HEK293T (cell line): ENCODE results near the gene TNFRSF18.

Source experiments
- CTCF ChIA-PET: fragments of 350-600 bp; formaldehyde crosslinking; extraction: SDS; loops from one replicate; lab custom pipeline; 2021; ENCODE audit warnings: antibody characterized with exemption, inconsistent platforms; lab: Yijun Ruan, JAX
- POLR2A ChIA-PET: fragments of 350-600 bp; formaldehyde crosslinking; extraction: SDS; loops from one replicate; lab custom pipeline; 2020; ENCODE audit warnings: antibody characterized with exemption, inconsistent platforms; lab: Yijun Ruan, JAX
- DNase-seq: peaks from one replicate; pipeline ENCODE4 v3.0.0; 2012; ENCODE audit warnings: mixed read lengths; ENCODE audit errors: extremely low spot score
- ARNT ChIP-seq: fragments of 450-650 bp; IDR thresholded peaks from 2 replicates; pipeline ENCODE4 v1.6.1; 2017; ENCODE audit warnings: mild to moderate bottlenecking
- BHLHE40 ChIP-seq: fragments of 450-650 bp; IDR thresholded peaks from 2 replicates; pipeline ENCODE4 v1.6.1; 2016; ENCODE audit warnings: mild to moderate bottlenecking, moderate library complexity, borderline replicate concordance
- CTBP1 ChIP-seq: fragments of 450-650 bp; IDR thresholded peaks from 2 replicates; pipeline ENCODE4 v1.6.1; 2016; ENCODE audit warnings: borderline replicate concordance
- ELF4 ChIP-seq: fragments of 450-650 bp; IDR thresholded peaks from 2 replicates; pipeline ENCODE4 v1.6.1; 2017; ENCODE audit warnings: antibody characterized with exemption
- FOXA1 ChIP-seq: fragments of 450-650 bp; IDR thresholded peaks from 2 replicates; pipeline ENCODE4 v1.6.1; 2016; ENCODE audit warnings: mild to moderate bottlenecking
- FOXK2 ChIP-seq: fragments of 450-650 bp; IDR thresholded peaks from 2 replicates; pipeline ENCODE4 v1.6.1; 2016; ENCODE audit warnings: mild to moderate bottlenecking
- FOXM1 ChIP-seq: fragments of 450-650 bp; IDR thresholded peaks from 2 replicates; pipeline ENCODE4 v1.6.1; 2017; ENCODE audit warnings: mild to moderate bottlenecking, borderline replicate concordance
- HDGF ChIP-seq: fragments of 450-650 bp; IDR thresholded peaks from 2 replicates; pipeline ENCODE4 v1.6.1; 2017; ENCODE audit warnings: antibody characterized with exemption, borderline replicate concordance
- L3MBTL2 ChIP-seq: fragments of 450-650 bp; conservative IDR thresholded peaks from 2 replicates; pipeline ENCODE4 v1.6.1; 2016; ENCODE audit warnings: mild to moderate bottlenecking
- LEF1 ChIP-seq: fragments of 450-650 bp; IDR thresholded peaks from 2 replicates; pipeline ENCODE4 v1.6.1; 2017; ENCODE audit warnings: mild to moderate bottlenecking, borderline replicate concordance
- NFRKB ChIP-seq: fragments of 450-650 bp; IDR thresholded peaks from 2 replicates; pipeline ENCODE4 v1.6.1; 2016; ENCODE audit warnings: mild to moderate bottlenecking, moderate library complexity
- SP1 ChIP-seq: fragments of 450-650 bp; IDR thresholded peaks from 2 replicates; pipeline ENCODE4 v1.6.1; 2017
- SUZ12 ChIP-seq: fragments of 450-650 bp; IDR thresholded peaks from 2 replicates; pipeline ENCODE4 v1.6.1; 2016; ENCODE audit warnings: mild to moderate bottlenecking
- TARDBP ChIP-seq: fragments of 450-650 bp; IDR thresholded peaks from 2 replicates; pipeline ENCODE4 v1.6.1; 2016
- ZNF384 ChIP-seq: fragments of 450-650 bp; IDR thresholded peaks from 2 replicates; pipeline ENCODE4 v1.6.1; 2016
- TF ChIP-seq, protein P1 (sequence below): fragments of 450-650 bp; IDR thresholded peaks from 2 replicates; pipeline ENCODE4 v1.6.1; 2016

Gene TNFRSF18

DNA sequence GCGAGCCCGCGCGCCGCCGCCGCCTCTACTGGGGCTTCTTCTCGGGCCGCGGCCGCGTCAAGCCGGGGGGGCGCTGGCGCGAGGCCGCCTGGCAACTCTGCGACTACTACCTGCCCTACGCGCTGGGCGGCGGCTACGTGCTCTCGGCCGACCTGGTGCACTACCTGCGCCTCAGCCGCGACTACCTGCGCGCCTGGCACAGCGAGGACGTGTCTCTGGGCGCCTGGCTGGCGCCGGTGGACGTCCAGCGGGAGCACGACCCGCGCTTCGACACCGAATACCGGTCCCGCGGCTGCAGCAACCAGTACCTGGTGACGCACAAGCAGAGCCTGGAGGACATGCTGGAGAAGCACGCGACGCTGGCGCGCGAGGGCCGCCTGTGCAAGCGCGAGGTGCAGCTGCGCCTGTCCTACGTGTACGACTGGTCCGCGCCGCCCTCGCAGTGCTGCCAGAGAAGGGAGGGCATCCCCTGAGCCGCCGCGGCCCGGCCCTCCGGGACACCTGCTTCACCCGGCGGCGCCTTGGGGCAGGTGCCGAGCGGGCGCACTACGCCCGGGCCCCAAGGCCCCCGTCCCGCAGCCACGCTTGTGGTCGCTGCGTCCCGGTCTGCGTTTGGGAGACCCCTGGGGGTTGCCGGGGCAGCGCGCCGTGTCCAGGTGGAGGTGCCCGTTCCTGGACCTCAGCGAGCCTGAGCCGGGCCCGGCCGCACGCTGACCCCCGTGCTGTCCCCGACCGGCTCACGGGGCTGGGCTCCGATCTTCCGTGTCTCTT is 26.6 kb upstream of the TNFRSF18 start:
- CTCF ChIA-PET, result no interaction called here

DNA sequence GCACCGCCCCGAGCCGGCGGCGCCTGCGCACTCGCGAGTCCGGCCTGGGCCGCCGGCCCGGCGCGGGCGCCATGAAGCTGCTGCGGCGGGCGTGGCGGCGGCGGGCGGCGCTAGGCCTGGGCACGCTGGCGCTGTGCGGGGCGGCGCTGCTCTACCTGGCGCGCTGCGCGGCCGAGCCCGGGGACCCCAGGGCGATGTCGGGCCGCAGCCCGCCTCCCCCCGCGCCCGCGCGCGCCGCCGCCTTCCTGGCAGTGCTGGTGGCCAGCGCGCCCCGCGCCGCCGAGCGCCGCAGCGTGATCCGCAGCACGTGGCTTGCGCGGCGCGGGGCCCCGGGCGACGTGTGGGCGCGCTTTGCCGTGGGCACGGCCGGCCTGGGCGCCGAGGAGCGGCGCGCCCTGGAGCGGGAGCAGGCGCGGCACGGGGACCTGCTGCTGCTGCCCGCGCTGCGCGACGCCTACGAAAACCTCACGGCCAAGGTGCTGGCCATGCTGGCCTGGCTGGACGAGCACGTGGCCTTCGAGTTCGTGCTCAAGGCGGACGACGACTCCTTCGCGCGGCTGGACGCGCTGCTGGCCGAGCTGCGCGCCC is 25.9 kb upstream of the TNFRSF18 start, which contains the start of gene B3GALT6:
TSS of gene B3GALT6 (plus strand) at position 30 of the 588 bp plus-strand sequence. CDS start at position 72, 42 bp downstream.
- TF ChIP-seq FOXM1 (0 out of 2 replicates have a peak, but pooled peaks have one; percentile 6), SP1 (no peak), ELF4 (no peak)
- ChIA-PET POLR2A (interaction anchor here (0.8 to 1.7 kb wide), 3 partner anchors 23 to 113 kb away, joined by 3 to 5 read pairs (median 3); no protein-coding TSS in a partner anchor), CTCF (no interaction called here)
- no peak for DNase-seq

More for the DNA sequence above, 26.6 kb upstream of the TNFRSF18 start:
- POLR2A ChIA-PET, result interaction anchor here (0.8 to 1.7 kb wide), 3 partner anchors 22 to 113 kb away, joined by 3 to 5 read pairs (median 3); no protein-coding TSS in a partner anchor
- no peak for TF ChIP-seq FOXA1
- no peak for TF ChIP-seq BHLHE40
- TF ChIP-seq FOXM1, result no peak
- no peak for TF ChIP-seq FOXK2
- TF ChIP-seq ARNT, result no peak
- no peak for TF ChIP-seq TARDBP
- no peak for TF ChIP-seq ZNF384
- no peak for TF ChIP-seq CTBP1
- no peak for TF ChIP-seq NFRKB
- TF ChIP-seq, protein P1, sequence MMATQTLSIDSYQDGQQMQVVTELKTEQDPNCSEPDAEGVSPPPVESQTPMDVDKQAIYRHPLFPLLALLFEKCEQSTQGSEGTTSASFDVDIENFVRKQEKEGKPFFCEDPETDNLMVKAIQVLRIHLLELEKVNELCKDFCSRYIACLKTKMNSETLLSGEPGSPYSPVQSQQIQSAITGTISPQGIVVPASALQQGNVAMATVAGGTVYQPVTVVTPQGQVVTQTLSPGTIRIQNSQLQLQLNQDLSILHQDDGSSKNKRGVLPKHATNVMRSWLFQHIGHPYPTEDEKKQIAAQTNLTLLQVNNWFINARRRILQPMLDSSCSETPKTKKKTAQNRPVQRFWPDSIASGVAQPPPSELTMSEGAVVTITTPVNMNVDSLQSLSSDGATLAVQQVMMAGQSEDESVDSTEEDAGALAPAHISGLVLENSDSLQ, result no peak
- no peak for TF ChIP-seq ELF4
- no peak for TF ChIP-seq HDGF
- TF ChIP-seq SUZ12, result no peak
- no peak for TF ChIP-seq LEF1
- no peak for TF ChIP-seq SP1
- TF ChIP-seq L3MBTL2, result no peak
- DNase-seq, result no peak

DNA sequence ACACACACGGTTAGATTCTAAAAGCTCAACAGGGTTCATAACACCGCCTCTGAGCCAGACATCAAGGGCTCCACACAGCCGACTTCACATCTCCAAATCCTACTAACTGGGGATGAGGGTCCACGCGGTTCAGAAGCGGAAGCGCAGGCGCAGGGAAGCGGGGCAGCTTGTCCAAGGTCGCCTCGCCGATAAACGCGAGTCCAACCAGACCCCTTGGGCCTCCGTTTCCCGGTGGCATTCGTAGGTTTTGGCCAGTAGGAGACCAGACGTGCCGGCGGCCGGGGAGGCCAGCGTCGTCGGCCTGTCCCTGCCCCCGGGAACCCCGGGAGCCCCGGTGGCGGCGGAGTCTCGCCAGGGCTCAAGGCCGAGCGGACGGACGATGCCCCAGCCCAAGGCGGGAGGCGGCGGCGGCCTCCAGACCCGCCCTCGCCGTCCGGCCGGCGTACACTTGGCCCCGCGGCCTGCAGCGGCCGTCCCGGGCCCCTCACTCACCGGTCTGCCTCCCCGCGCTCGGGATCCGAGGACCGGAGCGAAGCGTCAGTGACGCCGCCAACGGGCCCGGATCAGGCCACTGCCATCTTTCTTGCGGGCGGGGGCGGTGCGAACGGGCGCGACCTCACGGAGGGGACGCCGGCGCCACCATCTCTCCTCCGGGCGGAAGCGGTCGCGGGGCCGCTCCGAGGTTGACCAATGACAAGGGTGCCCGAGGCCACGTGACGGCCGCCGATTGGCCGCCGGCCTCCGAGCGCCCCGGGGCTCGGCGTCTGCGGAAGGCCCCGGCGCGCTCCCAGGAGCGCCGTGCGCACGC is 25.2 kb upstream of the TNFRSF18 start, which contains the start of gene SDF4:
TSS of gene SDF4 (minus strand) at position 602 of the 808 bp plus-strand sequence. CDS start 3,229 bp downstream, outside the sequence.
- DNase-seq, result peak; percentile 100
- POLR2A ChIA-PET, result interaction anchor here (0.8 to 1.7 kb wide), 7 partner anchors 24 to 229 kb away, joined by 3 to 5 read pairs (median 3); no protein-coding TSS in a partner anchor
- TF ChIP-seq ARNT (no peak), L3MBTL2 (0 out of 2 replicates have a peak, but pooled peaks have one; percentile 24), ELF4 (peak; percentile 80)
- CTCF ChIA-PET, result interaction anchor here (0.5 to 1.4 kb wide), 4 partner anchors 21 to 172 kb away, joined by 3 to 4 read pairs (median 3); no protein-coding TSS in a partner anchor

DNA sequence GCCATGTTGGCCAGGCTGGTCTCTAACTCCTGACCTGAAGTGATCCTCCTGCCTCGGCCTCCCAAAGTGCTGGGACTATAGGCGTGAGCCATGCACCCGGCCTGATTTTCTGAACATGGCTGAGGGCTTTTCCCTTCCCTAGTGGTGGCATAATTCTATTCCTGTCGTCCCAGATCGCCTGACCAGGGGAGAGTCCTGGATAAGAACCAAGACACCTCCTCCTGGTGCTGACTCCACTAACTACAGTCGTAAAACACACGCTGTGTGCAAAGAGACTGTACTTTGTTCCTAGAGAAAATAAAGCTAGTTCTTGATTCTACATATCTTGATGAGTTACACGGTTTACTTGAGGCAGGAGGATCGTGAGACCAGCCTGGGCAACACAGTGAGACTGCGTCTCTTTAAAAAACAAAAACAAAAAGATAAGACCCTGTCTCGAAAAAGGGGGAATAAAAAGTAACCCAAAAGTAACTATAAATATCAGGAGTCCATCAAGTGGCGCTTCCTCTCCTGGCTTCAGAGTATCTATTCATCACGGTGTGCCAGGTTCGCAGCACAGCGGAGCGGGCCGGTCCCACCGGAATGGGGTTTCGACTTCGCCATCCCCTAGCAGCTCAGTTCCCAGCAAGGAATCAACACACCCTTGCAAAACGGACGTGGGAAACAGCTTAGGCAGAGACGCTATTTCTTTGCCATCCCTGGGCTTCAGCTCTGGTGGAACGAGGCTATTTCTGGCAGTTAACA is 24.4 kb upstream of the TNFRSF18 start:
- peak; percentile 66 for DNase-seq
- POLR2A ChIA-PET, result interaction anchor here (0.9 to 1.3 kb wide), 4 partner anchors 26 to 229 kb away, joined by 3 to 5 read pairs (median 3); no protein-coding TSS in a partner anchor
- CTCF ChIA-PET, result interaction anchor here (0.5 to 1.4 kb wide), 4 partner anchors 21 to 171 kb away, joined by 3 to 4 read pairs (median 3); no protein-coding TSS in a partner anchor
- TF ChIP-seq BHLHE40 (no peak), FOXK2 (no peak), FOXM1 (no peak), NFRKB (no peak), ELF4 (no peak)
- TF ChIP-seq, protein P1, result no peak

DNA sequence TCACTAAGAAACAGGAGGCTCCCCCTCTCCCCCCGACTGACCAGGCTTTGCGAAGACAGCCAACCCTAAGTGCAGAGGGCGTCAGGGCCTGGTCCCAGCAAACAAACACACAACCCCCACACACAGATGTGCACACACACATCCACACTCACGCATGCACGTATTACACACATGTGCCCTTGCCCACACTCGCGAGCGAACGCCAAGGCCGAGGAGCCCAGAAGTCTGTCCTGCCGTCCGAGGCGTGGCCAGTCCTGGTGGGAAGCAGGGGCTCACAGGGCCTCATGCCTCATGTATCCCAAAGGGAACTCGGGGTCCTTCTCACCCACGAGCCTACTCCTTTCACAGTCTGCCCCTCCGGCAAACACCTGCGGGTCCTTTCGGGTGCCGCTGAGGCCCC is 23.4 kb upstream of the TNFRSF18 start:
- CTCF ChIA-PET, result no interaction called here
- no peak for DNase-seq
- TF ChIP-seq TARDBP (no peak), FOXM1 (no peak), CTBP1 (no peak), SUZ12 (no peak), L3MBTL2 (no peak)
- POLR2A ChIA-PET, result no interaction called here
